ENCODE results near the gene LIN7B.
"Not testable (repeated sequence)": the region's sequence is repeated elsewhere in the genome, so short reads cannot be mapped to it uniquely, and the experiment has no call there.

The LIN7B gene

GRCh38 chr19:49119411-49120324, 5.5 kb downstream of the LIN7B start, which contains the start of gene PPFIA3:
Gene PPFIA3, plus strand, starts transcription at chr19:49119544. Its CDS starts 8,330 bp downstream, at chr19:49127874.
- DNase-seq (ENCODE audit: low read depth), result no peak

DNA sequence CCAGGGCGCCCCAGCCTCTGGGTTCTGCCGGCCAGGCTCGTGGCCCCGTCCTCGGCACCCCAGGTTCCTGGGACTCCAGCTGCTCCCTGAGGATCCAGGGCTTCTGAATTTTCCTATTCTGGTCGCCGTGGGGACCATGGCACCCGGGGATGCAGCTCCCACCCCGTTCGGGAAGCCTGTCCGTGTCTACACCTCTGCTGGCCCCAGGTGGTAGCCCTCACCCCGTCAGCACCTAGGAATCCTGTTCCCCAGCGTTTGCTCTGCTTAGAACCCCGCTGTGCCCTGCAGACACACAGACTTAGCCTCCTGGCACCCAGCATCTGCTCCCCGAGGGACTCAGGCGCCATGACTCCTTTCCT, 6.1 kb downstream of the LIN7B start:
- DNase-seq (ENCODE audit: low read depth), result no peak

- no peak for DNase-seq (ENCODE audit: low read depth)
Measured at GRCh38 chr19:49120868-49121267, 6.7 kb downstream of the LIN7B start.

DNA sequence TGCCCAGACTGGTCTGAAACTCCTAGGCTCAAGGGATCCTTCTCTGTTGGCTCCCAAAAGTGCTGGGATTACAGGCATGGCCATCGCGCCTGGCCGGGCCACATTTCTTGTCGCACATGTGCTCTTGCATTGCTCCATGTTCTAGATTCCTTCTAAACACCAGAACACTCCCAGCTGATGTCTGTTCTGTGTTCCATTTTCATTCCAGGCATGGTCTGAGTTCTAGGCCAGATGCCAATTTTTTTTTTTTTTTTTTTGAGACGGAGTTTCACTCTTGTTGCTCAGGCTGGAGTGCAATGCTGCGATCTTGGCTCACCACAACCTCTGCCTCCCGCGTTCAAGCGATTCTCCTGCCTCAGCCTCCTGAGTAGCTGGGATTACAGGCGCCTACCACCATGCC, 7.7 kb downstream of the LIN7B start:
- not testable (repeated sequence) for DNase-seq (ENCODE audit: low read depth)

- DNase-seq (ENCODE audit: low read depth), result not testable (repeated sequence)
Measured at GRCh38 chr19:49123285-49123684, 9.1 kb downstream of the LIN7B start.

DNA sequence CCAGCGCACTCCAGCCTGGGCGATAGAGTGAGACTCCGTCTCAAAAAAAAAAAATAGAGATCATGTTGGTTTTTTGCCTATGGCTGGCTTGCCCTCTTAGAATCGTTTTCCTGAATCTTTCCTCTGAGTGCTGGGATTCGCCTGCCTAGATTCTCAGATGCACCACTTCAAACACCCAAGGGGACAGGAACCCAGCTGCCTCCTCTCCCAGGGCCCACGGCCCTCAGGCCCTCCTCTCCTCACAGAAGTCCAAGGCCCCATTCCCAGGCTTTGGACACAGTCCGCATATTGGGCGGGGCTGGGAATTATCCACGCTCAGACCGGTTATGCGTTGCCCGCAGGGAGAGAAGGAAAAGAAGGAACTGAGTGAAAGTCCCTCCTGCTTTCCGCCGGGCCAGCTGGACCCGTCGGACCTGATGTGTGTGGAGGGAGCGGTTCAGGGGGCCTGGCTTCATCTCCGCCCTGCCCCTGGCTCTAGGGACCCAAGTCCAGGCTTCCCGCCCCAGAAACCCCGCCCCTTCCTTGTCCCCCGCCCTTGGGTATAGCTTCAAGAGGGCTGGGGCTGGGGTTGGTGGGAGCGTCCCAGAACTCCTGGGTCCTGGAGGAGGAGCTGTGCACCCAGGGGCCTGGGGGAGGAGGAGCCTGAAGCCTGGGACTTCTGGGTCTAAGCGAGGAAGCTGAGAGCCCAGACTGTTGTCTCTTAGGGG, 11.0 kb downstream of the LIN7B start:
- no peak for DNase-seq (ENCODE audit: low read depth)

DNA sequence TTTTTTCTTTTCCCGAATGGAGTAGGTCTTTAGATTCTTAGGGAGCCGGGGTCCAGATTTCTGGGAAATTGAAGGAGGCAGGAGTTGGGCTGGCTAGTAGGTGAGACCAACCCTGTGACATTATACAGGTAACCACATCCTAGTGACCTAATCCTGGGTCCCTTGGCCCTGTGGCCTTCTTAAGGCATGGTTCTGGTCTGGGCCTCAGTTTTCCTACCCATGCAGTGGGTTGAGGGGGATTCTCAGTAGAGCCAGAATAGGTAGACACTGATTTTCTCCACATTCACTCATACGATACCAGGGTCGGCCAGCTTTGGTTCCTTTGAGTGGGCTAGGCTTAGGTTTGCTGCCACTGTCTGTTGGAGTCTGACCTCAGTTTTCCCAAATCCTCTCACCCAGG, 12.4 kb downstream of the LIN7B start:
- DNase-seq (ENCODE audit: low read depth), result no peak

DNA sequence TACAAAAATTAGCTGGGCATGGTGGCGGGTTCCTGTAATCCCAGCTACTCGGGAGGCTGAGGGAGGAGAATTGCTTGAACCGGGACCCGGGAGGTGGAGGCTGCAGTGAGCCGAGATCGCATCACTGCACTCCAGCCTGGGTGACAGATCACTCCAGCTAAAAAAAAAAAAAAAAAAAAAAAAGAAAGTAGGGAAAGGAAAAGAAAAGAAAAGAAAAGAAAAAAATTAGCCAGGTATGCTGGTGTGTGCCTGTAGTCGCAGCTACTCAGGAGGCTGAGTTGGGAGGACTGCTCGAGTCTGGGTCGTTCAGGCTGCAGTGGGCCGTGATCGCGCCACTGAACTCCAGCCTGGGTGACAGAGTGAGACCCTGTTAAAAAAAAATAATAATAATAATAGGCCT, 13.1 kb downstream of the LIN7B start:
- DNase-seq (ENCODE audit: low read depth), result not testable (repeated sequence)

GRCh38 chr19:49127674-49128544, 13.7 kb downstream of the LIN7B start:
- peak; percentile 92 for DNase-seq (ENCODE audit: low read depth)

- no peak for DNase-seq (ENCODE audit: low read depth)
Measured at GRCh38 chr19:49128545-49129237, 14.5 kb downstream of the LIN7B start.

- no peak for DNase-seq (ENCODE audit: low read depth)
Measured at GRCh38 chr19:49129238-49129583, 15.0 kb downstream of the LIN7B start.

GRCh38 chr19:49130325-49130724, 16.2 kb downstream of the LIN7B start:
- no peak for DNase-seq (ENCODE audit: low read depth)

GRCh38 chr19:49132974-49133609, 18.9 kb downstream of the LIN7B start:
- DNase-seq (ENCODE audit: low read depth), result no peak

DNA sequence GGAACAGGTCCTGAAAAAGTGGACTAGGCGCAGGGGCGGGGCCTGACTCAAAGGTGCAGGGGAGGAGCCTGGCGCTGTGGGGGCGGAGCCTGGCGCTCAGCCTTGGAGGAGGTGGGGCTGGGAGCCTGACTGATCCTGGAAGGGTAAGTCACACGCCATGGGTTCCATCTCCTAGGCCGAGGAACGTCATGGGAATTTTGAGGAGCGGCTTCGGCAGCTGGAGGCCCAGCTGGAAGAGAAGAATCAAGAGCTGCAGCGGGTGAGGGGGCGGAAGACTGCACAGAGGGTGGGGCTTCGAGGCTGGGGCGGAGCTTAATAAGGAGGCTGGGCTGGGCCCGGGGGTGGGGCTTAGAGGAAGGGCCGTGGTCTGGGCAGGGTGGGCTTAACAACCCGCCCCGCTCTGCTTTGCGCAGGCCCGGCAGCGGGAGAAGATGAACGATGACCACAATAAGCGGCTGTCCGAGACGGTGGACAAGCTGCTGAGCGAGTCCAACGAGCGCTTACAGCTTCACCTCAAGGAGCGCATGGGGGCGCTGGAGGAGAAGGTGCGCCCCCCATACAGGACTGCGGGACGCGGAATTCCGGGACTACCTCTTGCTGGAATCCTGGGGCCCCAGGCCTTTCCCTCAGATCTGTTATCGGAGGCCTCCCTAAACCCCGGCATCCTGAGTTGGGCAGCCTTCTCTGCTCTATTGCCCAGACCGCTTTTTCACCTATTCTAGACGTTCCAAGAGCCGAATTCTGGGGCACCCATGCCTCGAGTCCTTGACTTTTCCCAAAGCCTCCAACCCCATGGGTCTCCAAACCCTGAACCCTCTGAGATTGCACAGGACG, 19.7 kb downstream of the LIN7B start:
- DNase-seq (ENCODE audit: low read depth), result peak; percentile 47

GRCh38 chr19:49135686-49136085, 21.5 kb downstream of the LIN7B start:
- no peak for DNase-seq (ENCODE audit: low read depth)

- DNase-seq (ENCODE audit: low read depth), result no peak
Measured at GRCh38 chr19:49136771-49137171, 22.6 kb downstream of the LIN7B start.

- no peak for DNase-seq (ENCODE audit: low read depth)
Measured at GRCh38 chr19:49140951-49141350, 26.8 kb downstream of the LIN7B start.

- no peak for DNase-seq (ENCODE audit: low read depth)
Measured at GRCh38 chr19:49141352-49141751, 27.2 kb downstream of the LIN7B start.

- no peak for DNase-seq (ENCODE audit: low read depth)
Measured at GRCh38 chr19:49142866-49143335, 28.7 kb downstream of the LIN7B start.
